Measurements from ENCODE around the gene TBC1D22B. TPM values are rescaled to one million over a fixed set of nuclear protein-coding genes. Genes with fewer than 3 reads are reported as not detected.

TBC1D22B gene
- polyA plus RNA-seq, 2 of the 4 experiments (the other 2 are of a cell fraction) = 5.7 to 6.4 TPM

DNA sequence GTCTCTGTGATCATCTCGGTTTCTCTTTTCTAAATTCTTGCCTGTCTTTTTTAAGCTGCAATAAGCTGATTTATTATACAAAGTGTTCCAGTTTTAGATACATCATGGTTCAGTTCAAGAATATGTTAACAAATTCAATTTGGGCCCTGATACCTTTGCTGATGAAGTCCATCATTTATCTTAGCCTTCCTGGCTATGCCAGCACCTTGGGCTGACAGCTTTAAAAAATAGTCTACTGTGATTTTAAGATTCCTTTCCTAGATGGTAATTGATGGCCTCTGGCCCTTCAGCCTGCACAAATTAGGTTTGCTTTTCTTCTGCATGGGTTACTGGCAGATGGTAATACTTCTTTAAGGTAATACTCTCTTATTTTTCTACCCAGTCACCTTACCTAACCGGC, 7.4 kb downstream of the TBC1D22B start:
- H3K27ac ChIP-seq = no peak overlapping the region
- FAIRE-seq (no peak), DNase-seq (ENCODE audit: low read depth in 1 of 2, low spot score in 1 of 2) (no peak), ATAC-seq (no peak)
- CTCF ChIA-PET = interaction anchor here (1.1 kb wide), 1 partner anchor 60 kb away, joined by 3 read pairs; no protein-coding TSS in a partner anchor
- H3K9me3 ChIP-seq = peaks cover 4% of the 10 kb centered on the region; the same call in 1 of the 3 replicates
- H3K4me1 ChIP-seq = 0 out of 3 replicates have a peak, but pooled peaks cover 5% of the 10 kb centered on the region
- 92% methylated on average over 2 of the region's 2 CpGs for WGBS (ENCODE audit: missing lambda C conversion rate)
- TF ChIP-seq TFCP2L1 (CRISPR knock-in tag; IDR thresholded peaks at IDR 0.05) = no peak
- no peak for TF ChIP-seq FOSB (CRISPR knock-in tag; IDR thresholded peaks at IDR 0.05)
- TF ChIP-seq, protein P1, sequence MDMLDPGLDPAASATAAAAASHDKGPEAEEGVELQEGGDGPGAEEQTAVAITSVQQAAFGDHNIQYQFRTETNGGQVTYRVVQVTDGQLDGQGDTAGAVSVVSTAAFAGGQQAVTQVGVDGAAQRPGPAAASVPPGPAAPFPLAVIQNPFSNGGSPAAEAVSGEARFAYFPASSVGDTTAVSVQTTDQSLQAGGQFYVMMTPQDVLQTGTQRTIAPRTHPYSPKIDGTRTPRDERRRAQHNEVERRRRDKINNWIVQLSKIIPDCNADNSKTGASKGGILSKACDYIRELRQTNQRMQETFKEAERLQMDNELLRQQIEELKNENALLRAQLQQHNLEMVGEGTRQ (IDR thresholded peaks at IDR 0.05) = no peak
- no peak for TF ChIP-seq ZC3H11A (IDR thresholded peaks at IDR 0.05)
- no peak for TF ChIP-seq TP53 (CRISPR knock-in tag; IDR thresholded peaks at IDR 0.05)
- TF ChIP-seq JUN (IDR thresholded peaks at IDR 0.05) = no peak
- TF ChIP-seq KDM5A (IDR thresholded peaks at IDR 0.05) = no peak
- no peak for TF ChIP-seq HEYL (CRISPR knock-in tag; IDR thresholded peaks at IDR 0.05)
- TF ChIP-seq, protein P2, sequence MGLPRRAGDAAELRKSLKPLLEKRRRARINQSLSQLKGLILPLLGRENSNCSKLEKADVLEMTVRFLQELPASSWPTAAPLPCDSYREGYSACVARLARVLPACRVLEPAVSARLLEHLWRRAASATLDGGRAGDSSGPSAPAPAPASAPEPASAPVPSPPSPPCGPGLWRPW (IDR thresholded peaks at IDR 0.05) = no peak
- TF ChIP-seq RAD21 (conservative IDR thresholded peaks at IDR 0.05 in 1 of 2, IDR thresholded peaks at IDR 0.05 in 1 of 2) = no peak
- TF ChIP-seq NPAS2 (CRISPR knock-in tag; IDR thresholded peaks at IDR 0.05; ENCODE audit: borderline replicate concordance) = no peak
- TF ChIP-seq POLR2AphosphoS2 (conservative IDR thresholded peaks at IDR 0.05; ENCODE audit: low read length) = no peak
- TF ChIP-seq HOXA7 (CRISPR knock-in tag; IDR thresholded peaks at IDR 0.05) = no peak
- no peak for TF ChIP-seq EHMT2 (IDR thresholded peaks at IDR 0.05; ENCODE audit: low read depth)
- TF ChIP-seq ZFP36 (IDR thresholded peaks at IDR 0.05; ENCODE audit: borderline replicate concordance, partially characterized antibody) = no peak
- TF ChIP-seq, protein P3, sequence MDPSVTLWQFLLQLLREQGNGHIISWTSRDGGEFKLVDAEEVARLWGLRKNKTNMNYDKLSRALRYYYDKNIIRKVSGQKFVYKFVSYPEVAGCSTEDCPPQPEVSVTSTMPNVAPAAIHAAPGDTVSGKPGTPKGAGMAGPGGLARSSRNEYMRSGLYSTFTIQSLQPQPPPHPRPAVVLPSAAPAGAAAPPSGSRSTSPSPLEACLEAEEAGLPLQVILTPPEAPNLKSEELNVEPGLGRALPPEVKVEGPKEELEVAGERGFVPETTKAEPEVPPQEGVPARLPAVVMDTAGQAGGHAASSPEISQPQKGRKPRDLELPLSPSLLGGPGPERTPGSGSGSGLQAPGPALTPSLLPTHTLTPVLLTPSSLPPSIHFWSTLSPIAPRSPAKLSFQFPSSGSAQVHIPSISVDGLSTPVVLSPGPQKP (IDR thresholded peaks at IDR 0.05; ENCODE audit: low read depth, low read length) = no peak
- no peak for TF ChIP-seq JUNB (IDR thresholded peaks at IDR 0.05)
- POLR2A ChIA-PET = no interaction called here
- no peak overlapping the region for H3K4me3 ChIP-seq
- no peak overlapping the region for H3K4me2 ChIP-seq

DNA sequence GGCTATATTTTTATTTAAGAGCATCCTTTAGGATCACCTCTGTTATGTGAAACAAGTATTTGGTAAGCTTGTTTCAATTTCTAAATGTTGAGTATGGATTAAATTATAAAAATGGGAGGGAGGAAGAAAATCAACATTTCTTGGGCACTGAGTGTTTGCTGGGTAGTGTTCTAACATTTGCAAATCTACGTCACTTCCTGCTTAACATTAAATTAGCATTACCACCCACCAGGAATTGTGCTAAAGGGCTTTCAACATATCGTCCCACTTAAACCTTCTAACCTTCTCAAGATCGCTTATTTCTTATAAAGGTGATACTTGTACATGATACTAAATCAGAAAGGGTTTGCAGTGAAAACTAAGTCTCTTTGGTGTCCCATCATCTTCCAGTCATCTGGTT, 8.3 kb downstream of the TBC1D22B start:
- 91% methylated on average over 3 of the region's 3 CpGs for WGBS (ENCODE audit: missing lambda C conversion rate)
- ATAC-seq (no peak), DNase-seq (ENCODE audit: low read depth in 1 of 2, low spot score in 1 of 2) (no peak), FAIRE-seq (no peak)
- Histone ChIP-seq H3K9me3 (peaks cover 4% of the 10 kb centered on the region; the same call in 1 of the 3 replicates), H3K4me1 (0 out of 3 replicates have a peak, but pooled peaks cover 5% of the 10 kb centered on the region), H3K27ac (no peak overlapping the region), H3K4me3 (no peak overlapping the region), H3K4me2 (no peak overlapping the region)
- POLR2A ChIA-PET = no interaction called here
- CTCF ChIA-PET = interaction anchor here (0.6 to 1.1 kb wide), 2 partner anchors 60 to 380 kb away, joined by 3 read pairs; partner anchors contain the start of gene C6orf89
- TF ChIP-seq RARB (CRISPR knock-in tag; IDR thresholded peaks at IDR 0.05) (no peak), ESRRA (IDR thresholded peaks at IDR 0.05; ENCODE audit: borderline replicate concordance, low read length) (no peak), EP300 (IDR thresholded peaks at IDR 0.05) (no peak), ZFP36 (IDR thresholded peaks at IDR 0.05; ENCODE audit: borderline replicate concordance, partially characterized antibody) (no peak), HOXB13 (CRISPR knock-in tag; IDR thresholded peaks at IDR 0.05; ENCODE audit: low read depth) (no peak), CHD4 (IDR thresholded peaks at IDR 0.05; ENCODE audit: borderline replicate concordance) (no peak), ZSCAN20 (CRISPR knock-in tag; IDR thresholded peaks at IDR 0.05) (no peak), FOSL2 (IDR thresholded peaks at IDR 0.05) (no peak), FOSL2 (CRISPR knock-in tag; IDR thresholded peaks at IDR 0.05) (no peak), CHD2 (IDR thresholded peaks at IDR 0.05; ENCODE audit: low read length, partially characterized antibody) (no peak), RAD21 (conservative IDR thresholded peaks at IDR 0.05 in 1 of 2, IDR thresholded peaks at IDR 0.05 in 1 of 2) (no peak), EHMT2 (IDR thresholded peaks at IDR 0.05; ENCODE audit: low read depth) (no peak), FOXS1 (CRISPR knock-in tag; IDR thresholded peaks at IDR 0.05) (no peak), KDM1A (IDR thresholded peaks at IDR 0.05; ENCODE audit: low read depth) (no peak), CEBPB (IDR thresholded peaks at IDR 0.05) (no peak), SREBF2 (IDR thresholded peaks at IDR 0.05) (no peak), RNF2 (IDR thresholded peaks at IDR 0.05; ENCODE audit: borderline replicate concordance, low read depth) (no peak)
- TF ChIP-seq, protein P4, sequence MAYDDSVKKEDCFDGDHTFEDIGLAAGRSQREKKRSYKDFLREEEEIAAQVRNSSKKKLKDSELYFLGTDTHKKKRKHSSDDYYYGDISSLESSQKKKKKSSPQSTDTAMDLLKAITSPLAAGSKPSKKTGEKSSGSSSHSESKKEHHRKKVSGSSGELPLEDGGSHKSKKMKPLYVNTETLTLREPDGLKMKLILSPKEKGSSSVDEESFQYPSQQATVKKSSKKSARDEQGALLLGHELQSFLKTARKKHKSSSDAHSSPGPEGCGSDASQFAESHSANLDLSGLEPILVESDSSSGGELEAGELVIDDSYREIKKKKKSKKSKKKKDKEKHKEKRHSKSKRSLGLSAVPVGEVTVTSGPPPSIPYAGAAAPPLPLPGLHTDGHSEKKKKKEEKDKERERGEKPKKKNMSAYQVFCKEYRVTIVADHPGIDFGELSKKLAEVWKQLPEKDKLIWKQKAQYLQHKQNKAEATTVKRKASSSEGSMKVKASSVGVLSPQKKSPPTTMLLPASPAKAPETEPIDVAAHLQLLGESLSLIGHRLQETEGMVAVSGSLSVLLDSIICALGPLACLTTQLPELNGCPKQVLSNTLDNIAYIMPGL (CRISPR knock-in tag; IDR thresholded peaks at IDR 0.05; ENCODE audit: borderline replicate concordance) = no peak
- TF ChIP-seq, protein P5, sequence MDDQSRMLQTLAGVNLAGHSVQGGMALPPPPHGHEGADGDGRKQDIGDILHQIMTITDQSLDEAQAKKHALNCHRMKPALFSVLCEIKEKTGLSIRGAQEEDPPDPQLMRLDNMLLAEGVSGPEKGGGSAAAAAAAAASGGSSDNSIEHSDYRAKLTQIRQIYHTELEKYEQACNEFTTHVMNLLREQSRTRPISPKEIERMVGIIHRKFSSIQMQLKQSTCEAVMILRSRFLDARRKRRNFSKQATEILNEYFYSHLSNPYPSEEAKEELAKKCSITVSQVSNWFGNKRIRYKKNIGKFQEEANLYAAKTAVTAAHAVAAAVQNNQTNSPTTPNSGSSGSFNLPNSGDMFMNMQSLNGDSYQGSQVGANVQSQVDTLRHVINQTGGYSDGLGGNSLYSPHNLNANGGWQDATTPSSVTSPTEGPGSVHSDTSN (IDR thresholded peaks at IDR 0.05) = no peak
- TF ChIP-seq, protein P6, sequence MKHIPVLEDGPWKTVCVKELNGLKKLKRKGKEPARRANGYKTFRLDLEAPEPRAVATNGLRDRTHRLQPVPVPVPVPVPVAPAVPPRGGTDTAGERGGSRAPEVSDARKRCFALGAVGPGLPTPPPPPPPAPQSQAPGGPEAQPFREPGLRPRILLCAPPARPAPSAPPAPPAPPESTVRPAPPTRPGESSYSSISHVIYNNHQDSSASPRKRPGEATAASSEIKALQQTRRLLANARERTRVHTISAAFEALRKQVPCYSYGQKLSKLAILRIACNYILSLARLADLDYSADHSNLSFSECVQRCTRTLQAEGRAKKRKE (CRISPR knock-in tag; IDR thresholded peaks at IDR 0.05; ENCODE audit: low read depth) = no peak
